IPS DF 6.9 (cell line): Measurements from ENCODE around the gene HRH3.

Experiments
- DNase-seq: peaks from one replicate; pipeline ENCODE4 v3.0.0-alpha.2; 2013; ENCODE audit warnings: low read depth, low spot score
- H3K27ac ChIP-seq: one replicate; pipeline ENCODE4 v1.5.1; 2013; ENCODE audit warnings: low read length, control low read depth
- H3K27me3 ChIP-seq: 2 replicates; pipeline ENCODE4 v1.6.1; 2013; ENCODE audit warnings: mild to moderate bottlenecking, low read length; ENCODE audit not compliant: control insufficient read depth, insufficient read depth
- H3K36me3 ChIP-seq: 2 replicates; pipeline ENCODE4 v1.6.1; 2013; ENCODE audit warnings: low read length; ENCODE audit not compliant: control insufficient read depth, insufficient read depth
- H3K4me1 ChIP-seq: 2 replicates; pipeline ENCODE4 v1.6.1; 2013; ENCODE audit warnings: low read length; ENCODE audit not compliant: control insufficient read depth, insufficient read depth
- H3K4me3 ChIP-seq: 2 replicates; pipeline ENCODE4 v1.5.1; 2013; ENCODE audit warnings: mild to moderate bottlenecking, low read length
- H3K9me3 ChIP-seq: 2 replicates; pipeline ENCODE4 v1.6.1; 2013; ENCODE audit warnings: low read length, inconsistent platforms; ENCODE audit not compliant: control insufficient read depth, insufficient read depth
- WGBS: extraction: QIAGEN DNeasy Blood & Tissue Kit; methylation state at CpG from one replicate; pipeline ENCODE4 v1.1.7; 2013; ENCODE audit warnings: mixed read lengths, missing lambda C conversion rate; ENCODE audit not compliant: insufficient read length, insufficient coverage; 5-methylcytosine and 5-hydroxymethylcytosine counted together

Gene HRH3

GRCh38 chr20:62186887-62187866 is 32.9 kb downstream of the HRH3 start:
- Histone ChIP-seq H3K27me3 (no peaks in the 10 kb centered on the region), H3K4me3 (no peak overlapping the region), H3K36me3 (no peaks in the 10 kb centered on the region), H3K27ac (no peak overlapping the region), H3K4me1 (no peaks in the 10 kb centered on the region; the same call in 1 of the 2 replicates), H3K9me3 (no peaks in the 10 kb centered on the region)
- WGBS: no CpG with 5 or more reads among the region's 13 CpGs
- DNase-seq: no peak

GRCh38 chr20:62186096-62186426 is 34.0 kb downstream of the HRH3 start:
- H3K36me3 ChIP-seq: no peaks in the 10 kb centered on the region
- DNase-seq: no peak
- H3K4me3 ChIP-seq: no peak overlapping the region
- no CpG with 5 or more reads among the region's 3 CpGs for WGBS
- H3K27me3 ChIP-seq: no peaks in the 10 kb centered on the region
- no peak overlapping the region for H3K27ac ChIP-seq
- no peaks in the 10 kb centered on the region for H3K9me3 ChIP-seq
- no peaks in the 10 kb centered on the region; the same call in 1 of the 2 replicates for H3K4me1 ChIP-seq

- Histone ChIP-seq H3K9me3 (no peaks in the 10 kb centered on the region), H3K27me3 (no peaks in the 10 kb centered on the region), H3K36me3 (peaks cover 7% of the 10 kb centered on the region), H3K4me1 (no peaks in the 10 kb centered on the region), H3K27ac (no peak overlapping the region), H3K4me3 (peak overlapping the region; percentile 96)
- no CpG with 5 or more reads among the region's 25 CpGs for WGBS
- no peak for DNase-seq
Measured at GRCh38 chr20:62183426-62184142, 36.5 kb downstream of the HRH3 start.

- WGBS: no CpG with 5 or more reads among the region's 96 CpGs
- DNase-seq: peak; percentile 82
- no peaks in the 10 kb centered on the region for H3K9me3 ChIP-seq
- H3K4me3 ChIP-seq: peak within 1 kb of the TSS; percentile 96
- no peaks in the 10 kb centered on the region for H3K4me1 ChIP-seq
- no peak within 1 kb of the TSS for H3K27ac ChIP-seq
- H3K27me3 ChIP-seq: no peaks in the 10 kb centered on the region
- peaks cover 7% of the 10 kb centered on the region for H3K36me3 ChIP-seq
Measured at GRCh38 chr20:62182469-62183425, 37.3 kb downstream of the HRH3 start, which contains the start of gene MTG2. Gene MTG2, plus strand, starts transcription at chr20:62183028. Its CDS starts 10,393 bp downstream, at chr20:62193421.

- Histone ChIP-seq H3K9me3 (no peaks in the 10 kb centered on the region), H3K36me3 (peaks cover 7% of the 10 kb centered on the region), H3K27ac (no peak overlapping the region), H3K4me1 (no peaks in the 10 kb centered on the region), H3K4me3 (no peak overlapping the region), H3K27me3 (no peaks in the 10 kb centered on the region)
- WGBS: no CpG with 5 or more reads among the region's 2 CpGs
- no peak for DNase-seq
Measured at GRCh38 chr20:62181808-62182207, 38.3 kb downstream of the HRH3 start.

GRCh38 chr20:62179162-62179504 is 40.9 kb downstream of the HRH3 start:
- no CpG with 5 or more reads among the region's 14 CpGs for WGBS

GRCh38 chr20:62178316-62179161 is 41.5 kb downstream of the HRH3 start:
- H3K27me3 ChIP-seq: no peaks in the 10 kb centered on the region
- H3K36me3 ChIP-seq: peaks cover 7% of the 10 kb centered on the region
- WGBS: no CpG with 5 or more reads among the region's 19 CpGs
- no peak overlapping the region for H3K4me3 ChIP-seq
- H3K4me1 ChIP-seq: no peaks in the 10 kb centered on the region
- no peak for DNase-seq
- H3K27ac ChIP-seq: no peak overlapping the region
- no peaks in the 10 kb centered on the region for H3K9me3 ChIP-seq

More at GRCh38 chr20:62179162-62179504, 40.9 kb downstream of the HRH3 start:
- Histone ChIP-seq H3K9me3 (no peaks in the 10 kb centered on the region), H3K36me3 (peaks cover 7% of the 10 kb centered on the region), H3K27ac (no peak overlapping the region), H3K4me3 (no peak overlapping the region), H3K27me3 (no peaks in the 10 kb centered on the region), H3K4me1 (no peaks in the 10 kb centered on the region)
- no peak for DNase-seq

- no peak overlapping the region for H3K4me3 ChIP-seq
- DNase-seq: no peak
- WGBS: no CpG with 5 or more reads among the region's 9 CpGs
- no peak overlapping the region for H3K27ac ChIP-seq
- H3K9me3 ChIP-seq: no peaks in the 10 kb centered on the region
- no peaks in the 10 kb centered on the region; the same call in 1 of the 2 replicates for H3K4me1 ChIP-seq
- H3K27me3 ChIP-seq: no peaks in the 10 kb centered on the region
- H3K36me3 ChIP-seq: peaks cover 7% of the 10 kb centered on the region
Measured at GRCh38 chr20:62177307-62177706, 42.8 kb downstream of the HRH3 start.

- Histone ChIP-seq H3K4me3 (no peak overlapping the region), H3K27ac (no peak overlapping the region), H3K36me3 (peaks cover 7% of the 10 kb centered on the region), H3K27me3 (no peaks in the 10 kb centered on the region), H3K9me3 (no peaks in the 10 kb centered on the region), H3K4me1 (no peaks in the 10 kb centered on the region; the same call in 1 of the 2 replicates)
- WGBS: no CpG with 5 or more reads among the region's 15 CpGs
- DNase-seq: no peak
Measured at GRCh38 chr20:62176866-62177265, 43.2 kb downstream of the HRH3 start.
